Calu3 (cell line): ENCODE data around the gene CDH19. TPM values are rescaled to one million over a fixed set of nuclear protein-coding genes. Genes with fewer than 3 reads are reported as not detected.
A peak's percentile ranks its signal among the peaks of the same experiment; 100 is the strongest.

Source experiments
- BruUV-seq: library from RNA; stranded (reverse); fragments of 400-500 nt; replicated peaks from 2 replicates; lab custom pipeline; 2021; lab: Mats Ljungman, UMichigan
- CTCF ChIA-PET: fragments of 300-600 bp; sonication (Branson Sonifier 250); formaldehyde crosslinking; loops from one replicate; lab custom pipeline; 2022; ENCODE audit warnings: antibody characterized with exemption; lab: Charles Lee
- DNase-seq: peaks from one replicate; pipeline ENCODE4 v3.0.0; 2022
- H3K27ac Mint-ChIP-seq: one replicate; pipeline ENCODE4 v1.8.0; 2022; ENCODE audit warnings: mixed read lengths; ENCODE audit not compliant: unreplicated experiment
- H3K27me3 Mint-ChIP-seq: one replicate; pipeline ENCODE4 v1.8.0; 2022; ENCODE audit warnings: mixed read lengths; ENCODE audit not compliant: unreplicated experiment
- H3K36me3 Mint-ChIP-seq: one replicate; pipeline ENCODE4 v1.8.0; 2022; ENCODE audit warnings: mild to moderate bottlenecking, moderate library complexity, mixed read lengths; ENCODE audit not compliant: insufficient read depth, unreplicated experiment
- H3K4me1 Mint-ChIP-seq: one replicate; pipeline ENCODE4 v1.8.0; 2022; ENCODE audit warnings: mild to moderate bottlenecking, low read depth, mixed read lengths; ENCODE audit not compliant: unreplicated experiment
- H3K4me3 Mint-ChIP-seq: one replicate; pipeline ENCODE4 v1.8.0; 2022; ENCODE audit warnings: mild to moderate bottlenecking, low read depth, moderate library complexity, mixed read lengths; ENCODE audit not compliant: unreplicated experiment
- H3K9me3 Mint-ChIP-seq: one replicate; pipeline ENCODE4 v1.8.0; 2022; ENCODE audit warnings: low read depth, mixed read lengths; ENCODE audit not compliant: unreplicated experiment
- intact Hi-C: fragments of 100-400 bp; cut with micrococcal nuclease; formaldehyde crosslinking; loops from one replicate; pipeline ENCODE4 v1.10.0; 2022; ENCODE audit not compliant: unreplicated experiment
- total RNA-seq: library from RNA; stranded (reverse); gene quantifications from 2 replicates; pipeline ENCODE4 v1.2.3, GENCODE V29; 2022
- TF ChIP-seq, protein P1 (sequence below): fragments of 200-600 bp; IDR thresholded peaks from one replicate; pipeline ENCODE4 v1.8.0; 2022; ENCODE audit warnings: antibody characterized with exemption; ENCODE audit not compliant: unreplicated experiment

CDH19 gene
- total RNA-seq, 1 experiment from 2014 or later, result 0.33 TPM

GRCh38 chr18:66560094-66560493 lies 43.8 kb downstream of the CDH19 start:
- Mint-ChIP-seq H3K9me3 (peaks cover 4% of the 10 kb centered on the region), H3K4me3 (no peak overlapping the region), H3K36me3 (no peaks in the 10 kb centered on the region), H3K27ac (peak overlapping the region; percentile 50), H3K27me3 (no peaks in the 10 kb centered on the region), H3K4me1 (no peaks in the 10 kb centered on the region)
- TF ChIP-seq, protein P1, sequence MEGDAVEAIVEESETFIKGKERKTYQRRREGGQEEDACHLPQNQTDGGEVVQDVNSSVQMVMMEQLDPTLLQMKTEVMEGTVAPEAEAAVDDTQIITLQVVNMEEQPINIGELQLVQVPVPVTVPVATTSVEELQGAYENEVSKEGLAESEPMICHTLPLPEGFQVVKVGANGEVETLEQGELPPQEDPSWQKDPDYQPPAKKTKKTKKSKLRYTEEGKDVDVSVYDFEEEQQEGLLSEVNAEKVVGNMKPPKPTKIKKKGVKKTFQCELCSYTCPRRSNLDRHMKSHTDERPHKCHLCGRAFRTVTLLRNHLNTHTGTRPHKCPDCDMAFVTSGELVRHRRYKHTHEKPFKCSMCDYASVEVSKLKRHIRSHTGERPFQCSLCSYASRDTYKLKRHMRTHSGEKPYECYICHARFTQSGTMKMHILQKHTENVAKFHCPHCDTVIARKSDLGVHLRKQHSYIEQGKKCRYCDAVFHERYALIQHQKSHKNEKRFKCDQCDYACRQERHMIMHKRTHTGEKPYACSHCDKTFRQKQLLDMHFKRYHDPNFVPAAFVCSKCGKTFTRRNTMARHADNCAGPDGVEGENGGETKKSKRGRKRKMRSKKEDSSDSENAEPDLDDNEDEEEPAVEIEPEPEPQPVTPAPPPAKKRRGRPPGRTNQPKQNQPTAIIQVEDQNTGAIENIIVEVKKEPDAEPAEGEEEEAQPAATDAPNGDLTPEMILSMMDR, result peak; percentile 53
- BruUV-seq, result no TSS peak
- DNase-seq, result peak; percentile 61
- CTCF ChIA-PET, result interaction anchor here (1.0 to 1.4 kb wide), 3 partner anchors 165 to 189 kb away, joined by 3 to 7 read pairs (median 6); no protein-coding TSS in a partner anchor
- intact Hi-C loops, result loop anchor here (1.0 to 10.0 kb wide), 6 partner anchors 49 to 642 kb away; no protein-coding TSS in a partner anchor

DNA sequence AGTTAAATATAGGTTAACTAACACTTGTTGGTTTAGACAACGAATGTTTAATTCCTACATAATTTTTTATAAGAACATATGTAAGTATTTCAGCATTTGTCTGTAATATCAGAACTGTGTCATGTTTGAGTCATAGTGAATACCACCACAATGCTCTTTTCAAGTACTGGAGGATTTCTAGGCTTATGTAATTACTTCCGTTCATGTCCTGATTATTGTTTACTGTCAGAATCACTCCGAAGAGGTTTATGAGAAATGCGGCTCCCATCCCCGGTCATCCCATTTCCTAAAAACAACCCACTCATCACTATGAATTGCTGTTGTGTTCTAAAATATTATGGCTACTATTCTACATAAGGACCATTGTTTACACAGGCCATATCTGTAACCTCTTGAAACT lies 45.1 kb downstream of the CDH19 start:
- CTCF ChIA-PET, result no interaction called here
- Mint-ChIP-seq H3K27ac (no peak overlapping the region), H3K9me3 (peaks cover 4% of the 10 kb centered on the region), H3K4me1 (no peaks in the 10 kb centered on the region), H3K36me3 (no peaks in the 10 kb centered on the region), H3K4me3 (no peak overlapping the region), H3K27me3 (no peaks in the 10 kb centered on the region)
- BruUV-seq, result no TSS peak
- DNase-seq, result no peak
- TF ChIP-seq, protein P1, result no peak
- intact Hi-C loops, result no loop called here

- CTCF ChIA-PET, result no interaction called here
- Mint-ChIP-seq H3K27me3 (no peaks in the 10 kb centered on the region), H3K36me3 (no peaks in the 10 kb centered on the region), H3K4me3 (no peak overlapping the region), H3K4me1 (peaks cover 8% of the 10 kb centered on the region), H3K27ac (no peak overlapping the region), H3K9me3 (peaks cover 4% of the 10 kb centered on the region)
- TF ChIP-seq, protein P1, result no peak
- no TSS peak for BruUV-seq
- intact Hi-C loops, result no loop called here
- no peak for DNase-seq
Measured at GRCh38 chr18:66557091-66557490, 46.8 kb downstream of the CDH19 start.

- intact Hi-C loops, result no loop called here
- CTCF ChIA-PET, result interaction anchor here (0.6 kb wide), 1 partner anchor 25 kb away, joined by 4 read pairs; no protein-coding TSS in a partner anchor
- TF ChIP-seq, protein P1, result no peak
Measured at GRCh38 chr18:66555585-66555984, 48.3 kb downstream of the CDH19 start.

More at GRCh38 chr18:66555585-66555984, 48.3 kb downstream of the CDH19 start:
- no TSS peak for BruUV-seq
- Mint-ChIP-seq H3K27ac (peak overlapping the region; percentile 32), H3K27me3 (no peaks in the 10 kb centered on the region), H3K4me1 (peaks cover 8% of the 10 kb centered on the region), H3K36me3 (no peaks in the 10 kb centered on the region), H3K4me3 (no peak overlapping the region), H3K9me3 (peaks cover 4% of the 10 kb centered on the region)
- no peak for DNase-seq
